ENCODE results near the gene AHNAK. TPM values are rescaled to one million over a fixed set of nuclear protein-coding genes. Genes with fewer than 3 reads are reported as not detected.

Gene AHNAK
- total RNA-seq, 1 donor from 2014 or later = 809 TPM

DNA sequence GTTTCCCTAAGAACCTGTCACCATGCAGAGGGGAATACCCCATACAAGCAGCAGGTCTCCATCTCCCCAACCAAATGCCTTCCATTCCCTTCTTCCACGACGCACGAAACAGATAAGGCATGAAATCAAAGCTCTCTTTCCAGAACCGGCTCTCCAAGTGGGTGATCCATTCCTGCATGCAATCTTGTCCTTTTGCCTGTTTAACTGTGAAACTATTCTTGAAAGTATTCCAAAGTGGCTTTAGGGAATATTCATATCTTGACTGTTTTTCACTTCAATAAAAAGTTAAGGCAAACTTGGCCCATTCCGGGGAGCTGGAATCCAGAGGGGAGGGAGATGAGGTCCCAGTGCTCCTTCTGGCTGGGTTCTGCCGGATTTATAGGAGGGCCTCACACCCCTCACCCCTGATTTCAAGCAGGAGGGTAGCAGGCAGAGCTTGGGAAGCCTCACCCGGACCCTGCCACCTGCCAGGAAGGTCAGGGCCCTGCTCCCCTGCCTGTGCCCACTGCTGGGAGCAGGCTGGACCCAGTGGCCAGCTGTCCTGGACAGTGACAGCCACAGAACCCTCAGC is 66.9 kb downstream of the AHNAK start:
- H3K4me1 ChIP-seq = no peaks in the 10 kb centered on the region
- H3K36me3 ChIP-seq = no peaks in the 10 kb centered on the region
- TF ChIP-seq, protein P1, sequence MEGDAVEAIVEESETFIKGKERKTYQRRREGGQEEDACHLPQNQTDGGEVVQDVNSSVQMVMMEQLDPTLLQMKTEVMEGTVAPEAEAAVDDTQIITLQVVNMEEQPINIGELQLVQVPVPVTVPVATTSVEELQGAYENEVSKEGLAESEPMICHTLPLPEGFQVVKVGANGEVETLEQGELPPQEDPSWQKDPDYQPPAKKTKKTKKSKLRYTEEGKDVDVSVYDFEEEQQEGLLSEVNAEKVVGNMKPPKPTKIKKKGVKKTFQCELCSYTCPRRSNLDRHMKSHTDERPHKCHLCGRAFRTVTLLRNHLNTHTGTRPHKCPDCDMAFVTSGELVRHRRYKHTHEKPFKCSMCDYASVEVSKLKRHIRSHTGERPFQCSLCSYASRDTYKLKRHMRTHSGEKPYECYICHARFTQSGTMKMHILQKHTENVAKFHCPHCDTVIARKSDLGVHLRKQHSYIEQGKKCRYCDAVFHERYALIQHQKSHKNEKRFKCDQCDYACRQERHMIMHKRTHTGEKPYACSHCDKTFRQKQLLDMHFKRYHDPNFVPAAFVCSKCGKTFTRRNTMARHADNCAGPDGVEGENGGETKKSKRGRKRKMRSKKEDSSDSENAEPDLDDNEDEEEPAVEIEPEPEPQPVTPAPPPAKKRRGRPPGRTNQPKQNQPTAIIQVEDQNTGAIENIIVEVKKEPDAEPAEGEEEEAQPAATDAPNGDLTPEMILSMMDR (IDR thresholded peaks at IDR 0.05) = no peak
- no peaks in the 10 kb centered on the region for H3K27me3 ChIP-seq (ENCODE audit: low read depth)
- no peak for ATAC-seq
- no peaks in the 10 kb centered on the region for H3K9me3 ChIP-seq
- intact Hi-C loops (cut with DNase I) = no loop called here
- H3K27ac ChIP-seq = peak overlapping the region; percentile 60
- DNase-seq = no peak
- no peak overlapping the region for H3K4me3 ChIP-seq

DNA sequence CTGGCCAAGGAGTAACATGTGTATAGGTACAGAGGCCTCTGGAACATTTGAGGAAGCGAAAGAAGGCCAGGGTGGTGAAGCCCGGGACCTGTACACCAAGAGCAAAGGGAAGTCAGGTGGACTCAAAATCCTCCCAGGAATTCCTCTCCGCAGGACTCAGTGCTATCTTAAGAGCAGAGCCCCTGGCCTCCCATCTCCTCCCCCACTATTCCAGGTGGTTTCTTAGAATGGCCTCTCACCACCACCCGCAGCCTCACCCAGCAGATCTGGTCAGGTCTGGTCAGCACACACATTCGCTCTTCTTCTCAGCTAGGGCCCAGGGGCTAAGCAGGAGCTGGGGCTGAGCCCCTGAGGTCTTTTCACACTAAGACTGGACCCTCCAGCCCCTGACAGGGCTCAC is 68.7 kb downstream of the AHNAK start:
- intact Hi-C loops (cut with DNase I) = no loop called here
- no peak for ATAC-seq
- no peak for DNase-seq

DNA sequence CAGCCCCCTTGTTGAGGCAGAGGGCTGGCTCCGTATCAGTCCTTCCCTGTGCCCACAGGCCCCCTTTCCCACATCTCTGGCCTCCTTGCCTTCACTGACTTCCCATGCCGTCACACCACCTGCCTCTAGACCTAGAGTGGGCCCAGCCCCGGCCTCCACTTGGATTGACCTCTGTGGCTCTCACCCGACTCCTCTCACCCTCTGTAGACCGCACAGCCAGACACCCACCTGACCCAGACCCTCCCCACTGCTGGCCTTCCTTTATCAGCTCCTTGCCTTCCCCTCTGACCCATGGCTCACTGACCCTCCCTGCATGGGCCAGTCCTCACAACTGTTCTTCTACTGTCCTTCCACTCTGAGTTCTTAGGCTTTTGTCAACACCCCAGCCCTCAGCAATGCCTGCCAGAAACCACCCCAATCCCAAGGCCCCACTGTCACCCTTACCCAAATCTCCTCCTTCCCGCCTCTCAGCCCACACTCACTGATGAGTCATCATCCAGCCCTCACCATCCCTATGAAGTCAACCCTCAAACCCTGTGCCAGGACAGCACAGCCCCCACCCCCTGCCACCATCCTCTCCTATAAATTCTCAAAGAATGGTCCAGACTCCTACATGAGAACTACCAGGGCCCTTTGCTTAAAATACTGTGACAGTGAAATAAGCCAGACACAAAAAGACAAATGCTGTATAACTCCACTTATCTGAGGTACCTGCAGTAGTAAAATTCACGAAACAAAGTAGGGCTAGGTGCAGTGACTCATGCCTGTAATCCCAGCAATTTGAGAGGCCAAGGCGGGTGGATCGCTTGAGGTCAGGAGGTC is 74.3 kb downstream of the AHNAK start:
- Histone ChIP-seq H3K27ac (no peak overlapping the region), H3K4me1 (no peaks in the 10 kb centered on the region), H3K4me3 (no peak overlapping the region), H3K27me3 (ENCODE audit: low read depth) (no peaks in the 10 kb centered on the region), H3K9me3 (no peaks in the 10 kb centered on the region), H3K36me3 (no peaks in the 10 kb centered on the region)
- ATAC-seq = peak in 1 of 2 donors; percentile 55
- no peak for DNase-seq
- TF ChIP-seq, protein P1 (IDR thresholded peaks at IDR 0.05) = no peak
- intact Hi-C loops (cut with DNase I) = no loop called here

More for the DNA sequence above, 68.7 kb downstream of the AHNAK start:
- Histone ChIP-seq H3K9me3 (no peaks in the 10 kb centered on the region), H3K27me3 (ENCODE audit: low read depth) (no peaks in the 10 kb centered on the region), H3K4me3 (no peak overlapping the region), H3K36me3 (no peaks in the 10 kb centered on the region), H3K27ac (no peak overlapping the region), H3K4me1 (no peaks in the 10 kb centered on the region)
- TF ChIP-seq, protein P1 (IDR thresholded peaks at IDR 0.05) = no peak

DNA sequence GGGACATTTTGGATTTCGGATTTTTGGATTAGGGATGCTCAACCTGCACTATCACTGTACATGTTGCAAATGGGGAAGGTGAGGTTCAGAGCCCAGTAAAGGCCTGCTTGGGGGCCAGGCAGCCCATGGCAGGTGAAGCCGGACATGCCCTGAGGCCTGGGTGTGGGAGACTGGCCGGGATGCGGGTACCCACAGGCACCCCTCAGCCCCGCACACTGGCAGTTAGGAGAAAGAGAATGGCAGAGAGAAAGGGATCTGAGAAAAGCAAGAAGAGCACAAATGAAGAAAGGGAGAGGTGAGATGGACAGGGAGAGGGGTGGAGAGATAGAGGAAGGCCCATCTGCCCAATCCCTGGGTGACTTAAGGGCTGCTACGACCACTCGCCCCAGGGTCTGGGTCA is 75.0 kb downstream of the AHNAK start:
- ATAC-seq (no peak), DNase-seq (no peak)
- Histone ChIP-seq H3K27me3 (ENCODE audit: low read depth) (no peaks in the 10 kb centered on the region), H3K9me3 (no peaks in the 10 kb centered on the region), H3K36me3 (no peaks in the 10 kb centered on the region), H3K4me3 (no peak overlapping the region), H3K27ac (no peak overlapping the region), H3K4me1 (no peaks in the 10 kb centered on the region)
- intact Hi-C loops (cut with DNase I) = no loop called here
- TF ChIP-seq, protein P1 (IDR thresholded peaks at IDR 0.05) = no peak

DNA sequence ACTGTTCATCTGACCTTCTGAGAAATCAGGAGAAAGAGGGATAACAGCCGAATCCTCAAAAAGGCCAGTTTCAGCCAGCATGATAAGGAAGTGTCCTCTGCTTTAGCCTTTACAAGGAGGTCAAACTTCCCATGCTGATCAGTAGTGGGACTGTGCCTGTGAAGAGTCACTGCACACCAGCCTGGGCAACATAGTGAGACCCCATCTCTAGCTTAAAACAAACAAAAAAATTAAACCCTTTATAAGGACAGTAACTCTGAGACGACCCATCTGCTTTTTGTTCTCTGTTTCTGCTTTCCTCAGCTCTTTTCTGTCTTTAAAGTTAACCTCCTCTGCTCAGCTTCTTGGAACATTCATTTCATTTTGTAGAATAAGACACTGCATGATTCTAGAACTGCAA is 78.0 kb downstream of the AHNAK start:
- Histone ChIP-seq H3K27me3 (ENCODE audit: low read depth) (no peaks in the 10 kb centered on the region), H3K36me3 (no peaks in the 10 kb centered on the region), H3K4me1 (no peaks in the 10 kb centered on the region), H3K4me3 (no peak overlapping the region), H3K27ac (no peak overlapping the region), H3K9me3 (no peaks in the 10 kb centered on the region)
- TF ChIP-seq, protein P1 (IDR thresholded peaks at IDR 0.05) = no peak
- ATAC-seq = no peak
- DNase-seq = no peak
- intact Hi-C loops (cut with DNase I) = no loop called here

Measured in lower lobe of right lung (tissue), 2 donors.